Measurements from ENCODE around the gene BICDL1. TPM values are rescaled to one million over a fixed set of nuclear protein-coding genes. Genes with fewer than 3 reads are reported as not detected.

The BICDL1 gene
- total RNA-seq, 1 experiment from 2014 or later, result 18.2 TPM

DNA sequence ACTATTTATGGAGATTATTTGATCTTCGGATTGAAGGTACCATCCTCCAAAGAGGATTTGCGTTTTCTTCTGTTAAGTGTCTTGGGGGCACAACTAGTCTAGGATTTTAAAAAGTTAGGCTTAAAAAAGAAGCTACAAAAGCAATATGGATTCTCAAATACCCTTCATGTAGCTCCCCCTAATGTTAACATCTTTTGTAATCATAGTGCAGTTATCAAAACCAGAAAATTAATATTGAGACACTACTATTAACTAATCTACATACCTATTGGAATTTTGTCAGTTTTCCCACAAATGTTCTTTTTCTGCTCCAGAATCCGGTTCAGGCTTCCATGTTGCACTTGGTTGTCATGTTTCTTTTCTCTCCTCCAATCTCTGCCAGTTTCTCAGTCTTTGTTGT, 62.5 kb downstream of the BICDL1 start:
- H3K4me2 ChIP-seq (ENCODE audit: low read length), result no peak overlapping the region
- no peak overlapping the region for H3K9ac ChIP-seq (ENCODE audit: low read length)
- no peak for DNase-seq (ENCODE audit: low read depth, low spot score)
- no peaks in the 10 kb centered on the region for H3K9me3 ChIP-seq (ENCODE audit: control insufficient read depth in 1 of 2, insufficient read depth in 1 of 2, low read depth in 1 of 2, low read length in 2 of 2)
- H3K79me2 ChIP-seq (ENCODE audit: insufficient read depth, low read length), result no peaks in the 10 kb centered on the region
- ChIA-PET POLR2A (no interaction called here), RAD21 (ENCODE audit: low non-redundant PET in 1 of 2, low total read pairs in 2 of 2, uncharacterized antibody in 2 of 2, unreplicated experiment in 2 of 2) (no interaction called here), CTCF (no interaction called here)
- H3K27me3 ChIP-seq (ENCODE audit: insufficient read depth, low read length), result no peaks in the 10 kb centered on the region
- H2AFZ ChIP-seq (ENCODE audit: low read depth, low read length, poor library complexity, severe bottlenecking), result no peak overlapping the region
- intact Hi-C loops (cut with micrococcal nuclease), result no loop called here
- ATAC-seq, result no peak
- BruUV-seq (replicated peaks), result no TSS peak
- no peaks in the 10 kb centered on the region for H3K4me1 ChIP-seq (ENCODE audit: control insufficient read depth in 1 of 2, insufficient read depth in 2 of 2, low read length in 2 of 2)
- no peaks in the 10 kb centered on the region for H4K20me1 ChIP-seq (ENCODE audit: insufficient read depth)
- no peak overlapping the region for H3K27ac ChIP-seq (ENCODE audit: low read depth, low read length)
- no peak overlapping the region for H3K4me3 ChIP-seq (replicated peaks in 1 of 2; ENCODE audit: low read depth in 1 of 2, low read length in 2 of 2)
- H3K9me2 ChIP-seq (ENCODE audit: insufficient read depth), result no peaks in the 10 kb centered on the region
- TF ChIP-seq RAD21 (IDR thresholded peaks at IDR 0.05; ENCODE audit: low read depth) (peak; percentile 15; the same call in 1 of the 2 replicates), POLR2A (IDR thresholded peaks at IDR 0.05; ENCODE audit: borderline replicate concordance, extremely low read depth, insufficient read depth, insufficient read length) (no peak)
- H3K36me3 ChIP-seq (ENCODE audit: control insufficient read depth in 1 of 2, insufficient read depth in 2 of 2, low read length in 2 of 2), result no peaks in the 10 kb centered on the region

DNA sequence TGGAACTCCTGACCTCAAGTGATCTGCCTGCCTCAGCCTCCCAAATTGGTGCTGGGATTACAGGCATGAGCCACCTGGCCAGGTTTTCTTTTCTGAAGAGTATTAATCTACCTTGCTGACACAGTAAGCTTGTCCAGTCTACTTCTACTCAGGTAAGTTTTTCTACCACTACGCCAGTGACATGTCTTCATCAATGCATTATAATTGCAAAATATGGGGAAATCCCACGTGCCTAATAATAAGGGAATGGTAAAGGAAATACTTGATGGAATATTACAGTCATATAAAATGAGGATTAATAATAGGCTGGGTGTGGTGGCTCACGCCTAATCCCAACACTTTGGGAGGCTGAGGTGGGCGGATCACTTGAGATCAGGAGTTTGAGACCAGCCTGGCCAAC, 65.3 kb downstream of the BICDL1 start:
- H3K9ac ChIP-seq (ENCODE audit: low read length), result no peak overlapping the region
- DNase-seq (ENCODE audit: low read depth, low spot score) (no peak), ATAC-seq (no peak)
- H3K9me3 ChIP-seq (ENCODE audit: control insufficient read depth in 1 of 2, insufficient read depth in 1 of 2, low read depth in 1 of 2, low read length in 2 of 2), result no peaks in the 10 kb centered on the region
- H3K27ac ChIP-seq (ENCODE audit: low read depth, low read length), result no peak overlapping the region
- intact Hi-C loops (cut with micrococcal nuclease), result no loop called here
- TF ChIP-seq RAD21 (IDR thresholded peaks at IDR 0.05; ENCODE audit: low read depth) (no peak), SP1 (IDR thresholded peaks at IDR 0.05; ENCODE audit: low read depth) (no peak), CTCF (IDR thresholded peaks at IDR 0.05 in 2 of 3, conservative IDR thresholded peaks at IDR 0.05 in 1 of 3; ENCODE audit: borderline replicate concordance in 1 of 3, insufficient read depth in 1 of 3, low read depth in 2 of 3, low read length in 2 of 3) (no peak), EZH2phosphoT487 (IDR thresholded peaks at IDR 0.05; ENCODE audit: borderline replicate concordance) (no peak)
- no peaks in the 10 kb centered on the region for H3K36me3 ChIP-seq (ENCODE audit: control insufficient read depth in 1 of 2, insufficient read depth in 2 of 2, low read length in 2 of 2)
- no peaks in the 10 kb centered on the region for H3K9me2 ChIP-seq (ENCODE audit: insufficient read depth)
- no TSS peak for BruUV-seq (replicated peaks)
- H3K27me3 ChIP-seq (ENCODE audit: insufficient read depth, low read length), result no peaks in the 10 kb centered on the region
- no peaks in the 10 kb centered on the region for H3K4me1 ChIP-seq (ENCODE audit: control insufficient read depth in 1 of 2, insufficient read depth in 2 of 2, low read length in 2 of 2)
- RAD21 ChIA-PET (ENCODE audit: low non-redundant PET in 1 of 2, low total read pairs in 2 of 2, uncharacterized antibody in 2 of 2, unreplicated experiment in 2 of 2), result no interaction called here
- POLR2A ChIA-PET, result no interaction called here
- H4K20me1 ChIP-seq (ENCODE audit: insufficient read depth), result no peaks in the 10 kb centered on the region
- no peaks in the 10 kb centered on the region for H3K79me2 ChIP-seq (ENCODE audit: insufficient read depth, low read length)
- H3K4me2 ChIP-seq (ENCODE audit: low read length), result no peak overlapping the region
- CTCF ChIA-PET, result no interaction called here
- H2AFZ ChIP-seq (ENCODE audit: low read depth, low read length, poor library complexity, severe bottlenecking), result no peak overlapping the region
- H3K4me3 ChIP-seq (replicated peaks in 1 of 2; ENCODE audit: low read depth in 1 of 2, low read length in 2 of 2), result no peak overlapping the region
